Endodermal cell (in vitro differentiated cells): ENCODE measurements around the gene MCOLN1. TPM values are rescaled to one million over a fixed set of nuclear protein-coding genes. Genes with fewer than 3 reads are reported as not detected.
A peak's percentile ranks its signal among the peaks of the same experiment; 100 is the strongest.

Experiments used
- DNase-seq: peaks from one replicate; pipeline ENCODE4 v3.0.0-alpha.2; 2017
- H3K27ac ChIP-seq: 2 replicates; pipeline ENCODE4 v1.5.1; 2013; ENCODE audit warnings: mild to moderate bottlenecking, low read depth, low read length, moderate library complexity
- H3K27me3 ChIP-seq: 2 replicates; pipeline ENCODE4 v1.6.1; 2013; ENCODE audit warnings: mild to moderate bottlenecking, low read length, moderate library complexity; ENCODE audit not compliant: insufficient read depth, control insufficient read depth, poor library complexity, severe bottlenecking
- H3K36me3 ChIP-seq: 2 replicates; pipeline ENCODE4 v1.7.0; 2013; ENCODE audit warnings: mild to moderate bottlenecking, low read length, moderate library complexity; ENCODE audit not compliant: control insufficient read depth, insufficient read depth
- H3K4me1 ChIP-seq: one replicate; pipeline ENCODE4 v1.7.0; 2013; ENCODE audit warnings: low read length; ENCODE audit not compliant: control insufficient read depth, insufficient read depth
- H3K4me3 ChIP-seq: 2 replicates; pipeline ENCODE4 v1.5.1; 2013; ENCODE audit warnings: mild to moderate bottlenecking, low read length, moderate library complexity
- H3K9ac ChIP-seq: 2 replicates; pipeline ENCODE4 v1.6.1; 2013; ENCODE audit warnings: mild to moderate bottlenecking, low read length, moderate library complexity; ENCODE audit not compliant: poor library complexity, severe bottlenecking; ENCODE audit errors: extremely low read depth
- H3K9me3 ChIP-seq: 2 replicates; pipeline ENCODE4 v1.6.1; 2013; ENCODE audit warnings: mild to moderate bottlenecking, low read length, moderate library complexity; ENCODE audit not compliant: control insufficient read depth
- H3K27ac Mint-ChIP-seq: 2 replicates; pipeline ENCODE4 v1.8.0; 2020; ENCODE audit warnings: mixed read lengths
- H3K27me3 Mint-ChIP-seq: 2 replicates; pipeline ENCODE4 v1.8.0; 2021; ENCODE audit warnings: mild to moderate bottlenecking, mixed read lengths; ENCODE audit not compliant: insufficient read depth
- H3K36me3 Mint-ChIP-seq: 2 replicates; pipeline ENCODE4 v1.8.0; 2020; ENCODE audit warnings: low read depth, mixed read lengths
- H3K4me1 Mint-ChIP-seq: 2 replicates; pipeline ENCODE4 v1.8.0; 2020; ENCODE audit warnings: mixed read lengths
- H3K4me3 Mint-ChIP-seq: 2 replicates; pipeline ENCODE4 v1.8.0; 2020; ENCODE audit warnings: mild to moderate bottlenecking, moderate library complexity, mixed read lengths
- H3K9me3 Mint-ChIP-seq: 2 replicates; pipeline ENCODE4 v1.8.0; 2020; ENCODE audit warnings: mild to moderate bottlenecking, mixed read lengths
- WGBS, 2 experiments: methylation state at CpG; one replicate each; pipeline versions ENCODE4 v1.1.5 to v1.1.7; 2013; ENCODE audit warnings: missing lambda C conversion rate in 2 of 2, mixed read lengths in 1 of 2; ENCODE audit not compliant: insufficient coverage in 1 of 2, insufficient read length in 1 of 2; 5-methylcytosine and 5-hydroxymethylcytosine counted together
- total RNA-seq, 2 donors: library from RNA; stranded (reverse); fragmentation: NEBNext Ultra II Directional in 1 of 2; extraction: Animal tissue kit (Norgen Biotek cat#: 25700) in 1 of 2; gene quantifications; 2 replicates in 1 of 2; 3 replicates in 1 of 2; pipeline ENCODE4 v1.2.1, GENCODE V29; 2021
- TF ChIP-seq, protein P1 (sequence below): fragments of 200-600 bp; sonication (generic); conservative IDR thresholded peaks from 2 replicates; pipeline ENCODE4 v1.5.0; 2021; ENCODE audit warnings: antibody characterized with exemption, mild to moderate bottlenecking

Gene MCOLN1
- total RNA-seq, 2 donors from 2014 or later: 18.0 to 21.4 TPM

DNA sequence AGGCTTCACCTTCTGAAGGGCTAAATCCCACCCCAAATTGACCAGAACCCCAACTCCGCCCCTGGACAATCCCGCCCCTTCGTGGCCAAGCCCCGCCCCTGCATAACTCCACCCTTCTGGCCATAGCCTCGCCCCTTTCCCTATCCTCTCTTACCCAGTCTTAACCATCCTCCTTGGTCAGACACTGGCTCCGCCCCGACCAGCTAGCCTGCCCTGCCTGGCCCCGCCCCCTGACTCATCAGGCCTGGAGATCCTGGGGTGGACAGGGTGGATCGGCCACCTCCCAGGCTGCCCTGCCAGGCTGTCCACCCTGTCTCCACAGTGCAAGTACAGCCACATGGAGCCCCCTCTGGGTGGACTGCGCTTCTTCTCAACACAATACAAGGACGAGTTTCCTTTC, 14.5 kb upstream of the MCOLN1 start:
- H3K27ac Mint-ChIP-seq: no peak overlapping the region
- 42 to 67% methylated on average over 5 to 10 of the region's 11 CpGs for WGBS, 2 experiments

DNA sequence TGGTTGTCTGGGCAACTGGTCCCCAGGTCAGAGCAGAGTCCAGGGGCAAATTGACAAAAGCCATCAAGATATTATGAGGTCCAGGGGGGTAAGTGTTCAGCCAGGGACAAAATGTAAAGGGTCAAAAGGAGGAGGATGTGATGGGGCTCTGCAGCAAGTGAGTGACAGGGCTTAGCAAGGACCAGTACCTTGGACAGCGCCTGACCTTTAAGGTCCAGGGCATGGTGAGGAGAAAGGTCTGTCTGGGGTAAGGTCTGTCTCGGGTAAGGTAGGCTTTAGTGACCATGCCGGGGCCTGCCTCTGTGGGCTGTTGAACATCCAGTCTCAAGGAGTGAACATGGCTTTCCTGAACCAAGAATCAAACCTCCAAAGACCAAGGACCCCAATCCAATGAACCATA, 12.8 kb upstream of the MCOLN1 start:
- Mint-ChIP-seq H3K36me3 (no peaks in the 10 kb centered on the region), H3K4me3 (no peak overlapping the region), H3K9me3 (no peaks in the 10 kb centered on the region), H3K4me1 (peaks cover 4% of the 10 kb centered on the region), H3K27ac (no peak overlapping the region), H3K27me3 (peaks cover 42% of the 10 kb centered on the region)
- Histone ChIP-seq H3K27ac (no peak overlapping the region), H3K27me3 (peaks cover 34% of the 10 kb centered on the region), H3K4me1 (no peaks in the 10 kb centered on the region), H3K4me3 (no peak overlapping the region), H3K36me3 (no peaks in the 10 kb centered on the region), H3K9ac (no peak overlapping the region), H3K9me3 (no peaks in the 10 kb centered on the region)
- WGBS, 2 experiments: 41 to 100% methylated on average over 1 to 3 of the region's 3 CpGs
- DNase-seq: peak; percentile 83
- TF ChIP-seq, protein P1, sequence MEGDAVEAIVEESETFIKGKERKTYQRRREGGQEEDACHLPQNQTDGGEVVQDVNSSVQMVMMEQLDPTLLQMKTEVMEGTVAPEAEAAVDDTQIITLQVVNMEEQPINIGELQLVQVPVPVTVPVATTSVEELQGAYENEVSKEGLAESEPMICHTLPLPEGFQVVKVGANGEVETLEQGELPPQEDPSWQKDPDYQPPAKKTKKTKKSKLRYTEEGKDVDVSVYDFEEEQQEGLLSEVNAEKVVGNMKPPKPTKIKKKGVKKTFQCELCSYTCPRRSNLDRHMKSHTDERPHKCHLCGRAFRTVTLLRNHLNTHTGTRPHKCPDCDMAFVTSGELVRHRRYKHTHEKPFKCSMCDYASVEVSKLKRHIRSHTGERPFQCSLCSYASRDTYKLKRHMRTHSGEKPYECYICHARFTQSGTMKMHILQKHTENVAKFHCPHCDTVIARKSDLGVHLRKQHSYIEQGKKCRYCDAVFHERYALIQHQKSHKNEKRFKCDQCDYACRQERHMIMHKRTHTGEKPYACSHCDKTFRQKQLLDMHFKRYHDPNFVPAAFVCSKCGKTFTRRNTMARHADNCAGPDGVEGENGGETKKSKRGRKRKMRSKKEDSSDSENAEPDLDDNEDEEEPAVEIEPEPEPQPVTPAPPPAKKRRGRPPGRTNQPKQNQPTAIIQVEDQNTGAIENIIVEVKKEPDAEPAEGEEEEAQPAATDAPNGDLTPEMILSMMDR: no peak

More for the DNA sequence above, 14.5 kb upstream of the MCOLN1 start:
- Mint-ChIP-seq H3K4me3 (no peak overlapping the region), H3K4me1 (peaks cover 3% of the 10 kb centered on the region), H3K27me3 (peaks cover 55% of the 10 kb centered on the region), H3K36me3 (no peaks in the 10 kb centered on the region), H3K9me3 (no peaks in the 10 kb centered on the region)
- Histone ChIP-seq H3K9me3 (no peaks in the 10 kb centered on the region), H3K27ac (no peak overlapping the region), H3K36me3 (no peaks in the 10 kb centered on the region), H3K4me3 (no peak overlapping the region), H3K27me3 (peaks cover 36% of the 10 kb centered on the region), H3K9ac (no peak overlapping the region), H3K4me1 (no peaks in the 10 kb centered on the region)
- TF ChIP-seq, protein P1: no peak
- DNase-seq: peak; percentile 96

DNA sequence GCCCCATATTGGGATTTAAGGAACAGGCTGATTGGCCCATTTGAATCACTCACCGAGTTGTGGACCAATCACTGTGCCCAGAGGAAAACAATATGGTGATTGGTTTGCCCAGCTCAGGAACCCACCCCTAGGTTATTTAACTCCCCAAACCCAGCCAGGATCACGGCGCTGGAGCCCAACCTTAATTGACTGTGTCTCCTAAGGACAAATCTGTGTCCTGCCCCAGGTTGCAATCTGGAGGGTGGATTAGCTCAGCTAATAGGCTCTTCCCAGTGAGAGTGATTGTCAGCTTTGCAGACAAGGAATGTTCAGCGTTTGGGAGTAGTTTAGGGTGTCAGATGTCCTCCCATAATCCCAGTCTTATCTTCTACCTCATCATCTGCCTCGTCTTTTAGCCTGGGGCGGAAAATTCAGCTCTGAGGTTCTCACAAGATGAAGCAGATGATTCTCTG, 10.0 kb upstream of the MCOLN1 start:
- Histone ChIP-seq H3K4me1 (no peaks in the 10 kb centered on the region), H3K4me3 (no peak overlapping the region), H3K36me3 (no peaks in the 10 kb centered on the region), H3K9me3 (no peaks in the 10 kb centered on the region), H3K27ac (no peak overlapping the region), H3K9ac (no peak overlapping the region), H3K27me3 (peaks cover 27% of the 10 kb centered on the region)
- Mint-ChIP-seq H3K36me3 (no peaks in the 10 kb centered on the region), H3K4me3 (no peak overlapping the region), H3K27me3 (peaks cover 23% of the 10 kb centered on the region), H3K4me1 (peaks cover 20% of the 10 kb centered on the region), H3K27ac (peak overlapping the region; percentile 84), H3K9me3 (no peaks in the 10 kb centered on the region)
- WGBS, 2 experiments: 51 to 55% methylated on average over 3 to 6 of the region's 6 CpGs
- DNase-seq: peak; percentile 68
- TF ChIP-seq, protein P1: no peak
